HG03558 (cell line): ENCODE results near the gene ARHGAP6.

ENCODE experiments used
- ATAC-seq: cut with Tn5 transposase; IDR thresholded peaks from one replicate; pipeline ENCODE4 v1.9.1; 2021; ENCODE audit warnings: moderate number of reproducible peaks; ENCODE audit not compliant: unreplicated experiment; ENCODE audit errors: extremely low read depth

Gene ARHGAP6

GRCh38 chrX:11408783-11409182 is 256.9 kb downstream of the ARHGAP6 start:
- no peak for ATAC-seq

- no peak for ATAC-seq
Measured at GRCh38 chrX:11408109-11408405, 257.7 kb downstream of the ARHGAP6 start.

- ATAC-seq = no peak
Measured at GRCh38 chrX:11407331-11408108, 258.2 kb downstream of the ARHGAP6 start.

DNA sequence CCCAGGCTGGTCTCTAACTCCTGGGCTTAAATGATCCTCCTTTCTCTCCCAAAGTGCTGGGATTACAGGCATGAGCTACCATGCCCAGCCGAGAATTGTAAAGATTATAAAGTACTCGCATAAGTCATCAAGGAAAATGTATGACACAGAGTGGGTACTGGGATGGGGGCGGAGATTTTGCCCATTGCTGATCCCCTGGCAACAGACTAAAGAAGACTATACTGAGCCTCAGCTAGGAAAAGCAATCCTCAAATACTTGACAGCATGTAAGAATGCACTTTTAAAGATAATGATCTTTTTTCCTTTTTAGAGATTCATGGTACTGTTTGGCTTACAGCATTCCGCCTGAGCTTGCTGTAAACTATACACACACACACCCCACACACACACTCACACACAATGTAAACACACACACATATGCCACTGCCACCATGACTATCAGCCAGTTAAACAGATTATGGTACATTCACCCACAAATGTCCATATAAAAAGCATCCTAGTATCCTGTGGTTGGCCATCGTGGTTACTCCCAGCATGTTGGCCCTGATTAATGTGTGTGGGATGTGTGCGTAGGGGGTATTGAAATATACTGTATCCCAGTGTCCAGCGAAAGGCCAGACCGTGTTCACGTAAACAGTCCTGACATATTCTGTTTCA is 259.5 kb downstream of the ARHGAP6 start:
- ATAC-seq = no peak

GRCh38 chrX:11403631-11404030 is 262.1 kb downstream of the ARHGAP6 start:
- ATAC-seq = no peak

- no peak for ATAC-seq
Measured at GRCh38 chrX:11401966-11402365, 263.8 kb downstream of the ARHGAP6 start.

DNA sequence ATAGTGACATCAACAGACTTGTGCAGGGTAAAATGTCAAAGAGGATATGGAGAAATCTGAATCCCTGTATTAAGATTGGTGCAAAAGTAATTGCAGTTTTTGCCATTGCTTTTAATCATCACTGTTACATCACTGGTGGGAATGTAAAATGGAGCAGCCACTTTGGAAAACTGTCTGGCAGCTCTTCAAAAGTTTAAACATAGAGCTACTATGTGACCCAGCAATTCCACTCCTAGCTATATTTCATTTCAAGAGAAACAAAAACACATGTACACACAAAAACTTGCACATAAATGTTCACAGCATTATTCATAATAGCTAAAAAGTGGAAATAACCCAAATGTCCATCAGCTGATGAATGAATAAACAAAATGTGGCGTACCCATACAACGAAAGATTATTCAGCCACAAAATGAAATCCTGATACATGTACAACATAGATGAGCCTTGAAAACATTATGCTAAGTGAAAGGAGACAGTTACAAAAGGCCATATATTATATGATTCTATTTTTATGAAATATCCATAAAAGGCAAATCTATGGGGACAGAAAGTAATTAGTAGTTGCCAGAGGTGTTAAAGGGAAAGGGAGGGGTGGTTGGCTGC is 266.1 kb downstream of the ARHGAP6 start:
- no peak for ATAC-seq

DNA sequence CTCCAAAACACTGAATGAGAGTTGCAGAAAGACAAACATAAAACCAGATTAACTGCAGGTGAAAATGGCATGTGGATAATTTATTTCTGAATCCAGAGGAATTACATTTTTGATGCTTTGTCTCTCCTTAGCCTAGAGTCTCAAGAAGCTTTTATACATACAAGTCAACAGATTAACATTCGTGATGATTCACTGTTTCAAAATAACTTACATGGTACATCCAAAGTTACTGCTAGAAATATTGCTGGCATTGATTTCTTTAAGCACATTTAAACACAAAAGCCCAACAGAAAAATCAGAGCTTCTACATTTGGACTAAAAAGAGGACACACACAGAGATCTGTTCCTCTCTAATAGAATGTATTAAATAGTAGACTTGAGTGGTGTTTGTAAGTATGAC is 266.9 kb downstream of the ARHGAP6 start:
- ATAC-seq = no peak

- no peak for ATAC-seq
Measured at GRCh38 chrX:11398139-11398538, 267.6 kb downstream of the ARHGAP6 start.

GRCh38 chrX:11397680-11398079 is 268.0 kb downstream of the ARHGAP6 start:
- ATAC-seq = peak; percentile 88

DNA sequence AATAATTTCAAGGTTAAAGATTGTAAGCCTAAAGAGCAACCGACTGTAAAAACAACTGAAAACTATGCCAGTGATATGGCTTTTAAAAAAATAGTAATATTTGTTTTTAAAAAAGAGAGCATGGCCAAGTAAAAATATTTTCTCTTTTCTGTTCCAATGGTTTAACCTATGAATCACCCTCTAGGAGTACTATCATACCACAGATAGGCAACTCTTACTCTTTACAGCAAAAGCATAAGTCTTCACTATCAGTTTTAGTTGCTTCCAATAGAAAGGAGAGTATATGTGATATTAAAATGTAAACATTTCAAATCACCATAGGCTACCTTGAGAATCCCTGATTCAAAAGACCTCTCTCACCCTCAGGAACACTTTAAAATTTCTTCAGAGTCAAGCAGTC is 269.9 kb downstream of the ARHGAP6 start:
- no peak for ATAC-seq

DNA sequence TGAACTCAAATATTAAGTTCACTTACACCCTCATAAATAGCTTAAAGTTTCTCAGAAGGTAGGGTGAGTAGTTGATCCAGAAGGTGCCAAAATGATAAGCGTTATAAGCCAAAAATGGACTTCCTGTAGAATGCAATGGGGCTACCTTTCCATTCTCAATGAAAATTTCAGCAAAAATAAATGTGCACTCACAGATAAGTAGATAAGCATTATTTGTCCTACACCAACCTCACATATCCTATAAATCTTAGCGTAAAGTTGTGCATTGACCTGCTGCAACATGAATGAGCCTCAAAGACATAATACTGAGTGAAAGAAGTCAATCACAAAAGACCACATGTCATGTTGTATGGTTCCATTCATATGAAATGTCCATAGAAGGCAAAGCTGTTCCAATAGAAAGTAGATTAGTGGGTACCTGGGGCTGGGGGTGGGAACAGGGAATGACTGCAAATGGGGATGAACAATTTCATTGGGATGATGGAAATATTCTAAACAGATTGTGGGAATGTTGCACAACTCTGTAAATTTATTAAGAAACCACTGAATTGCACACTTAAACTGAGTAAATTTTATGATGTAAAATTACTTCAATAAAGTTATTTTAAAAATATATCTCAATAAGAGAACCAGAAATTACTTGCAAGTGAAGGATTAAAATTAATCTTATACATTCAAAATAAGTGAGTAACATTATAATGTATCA is 271.6 kb downstream of the ARHGAP6 start:
- no peak for ATAC-seq

GRCh38 chrX:11386812-11387211 is 278.9 kb downstream of the ARHGAP6 start:
- no peak for ATAC-seq

GRCh38 chrX:11386001-11386523 is 279.7 kb downstream of the ARHGAP6 start:
- no peak for ATAC-seq

DNA sequence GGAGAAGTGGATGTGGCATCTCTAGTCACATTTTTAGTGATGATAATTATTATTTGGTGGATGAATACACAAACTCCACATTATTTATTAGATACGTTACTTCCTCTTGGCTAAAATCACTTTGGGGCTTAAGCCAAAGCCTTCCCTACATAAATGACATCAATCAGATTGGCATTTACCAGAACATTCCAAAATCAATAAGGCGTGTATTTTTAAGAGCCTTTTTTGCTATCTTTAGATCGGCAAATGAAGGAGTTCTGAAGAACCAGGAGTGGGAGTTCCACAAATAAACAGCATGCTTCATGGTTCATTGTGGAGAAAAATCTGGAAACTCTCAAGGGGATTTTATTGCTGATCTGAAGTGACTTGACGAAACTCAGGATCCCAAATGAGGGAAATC is 282.8 kb downstream of the ARHGAP6 start:
- no peak for ATAC-seq

DNA sequence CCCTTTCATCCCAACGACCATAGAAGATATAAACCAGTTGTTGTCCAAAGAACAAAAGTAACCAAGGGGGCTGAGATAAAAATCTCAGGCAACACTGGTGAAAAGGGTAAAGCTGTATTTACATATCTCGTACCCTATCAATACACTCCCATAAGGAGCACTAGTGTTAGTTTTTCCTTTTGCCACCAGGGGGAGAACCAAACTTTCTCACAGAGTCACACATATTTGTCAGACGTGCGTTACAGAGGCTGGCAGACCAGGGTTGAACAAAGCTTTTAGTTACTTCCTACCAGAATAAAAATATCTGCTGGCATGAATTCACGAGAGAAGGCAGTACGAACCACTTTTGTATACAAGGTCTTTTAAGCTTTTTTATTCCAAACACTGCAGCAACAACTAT is 284.3 kb downstream of the ARHGAP6 start:
- peak; percentile 85 for ATAC-seq

- no peak for ATAC-seq
Measured at GRCh38 chrX:11380187-11380844, 285.4 kb downstream of the ARHGAP6 start.

DNA sequence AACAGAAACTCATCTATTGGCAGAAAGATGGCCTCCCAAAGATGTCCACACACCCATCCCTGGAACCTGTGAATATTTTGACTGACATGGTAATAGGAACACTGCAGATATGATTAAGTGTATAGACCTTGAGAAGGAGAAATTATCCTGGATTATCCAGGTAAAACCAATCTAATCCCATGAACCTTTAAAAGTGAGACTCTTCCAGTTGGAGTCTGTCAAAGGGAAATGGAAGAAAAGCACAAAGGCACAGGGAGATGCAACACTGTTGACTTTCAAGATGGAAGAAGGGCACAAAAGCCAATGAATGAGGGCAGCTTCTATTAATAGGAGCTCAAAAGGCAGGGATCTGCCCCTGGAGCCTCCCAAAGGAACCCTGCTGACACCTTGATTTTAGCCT is 289.6 kb downstream of the ARHGAP6 start:
- ATAC-seq = no peak

- no peak for ATAC-seq
Measured at GRCh38 chrX:11375614-11376119, 290.1 kb downstream of the ARHGAP6 start.

DNA sequence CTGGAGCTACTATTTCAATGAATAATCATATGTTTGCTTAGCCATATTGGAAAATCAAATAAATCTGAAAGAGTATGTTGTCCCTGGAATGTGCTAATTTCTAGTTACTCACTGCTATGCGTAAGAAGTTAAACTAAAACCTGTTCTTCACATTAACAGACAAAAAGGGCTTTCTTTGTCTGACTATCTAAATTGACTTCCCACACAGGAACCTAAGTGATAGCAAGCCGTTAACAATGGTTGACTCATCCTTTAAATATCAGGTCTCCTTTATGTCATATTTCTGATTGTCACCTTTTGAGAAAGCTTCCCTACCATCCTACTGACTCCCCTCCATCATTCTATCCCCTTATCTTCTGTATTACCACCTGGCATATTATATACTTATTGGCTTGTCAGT is 291.1 kb downstream of the ARHGAP6 start:
- no peak for ATAC-seq
